Measurements from ENCODE around the gene DNAH14.
"Not testable (repeated sequence)": the region's sequence is repeated elsewhere in the genome, so short reads cannot be mapped to it uniquely, and the experiment has no call there.

Gene DNAH14

GRCh38 chr1:224929335-224930237 is at the start of gene DNAH14:
TSS of gene DNAH14 (plus strand) at chr1:224929675. CDS start at chr1:224952703, 23,028 bp downstream.
- DNase-seq, result peak; percentile 15

GRCh38 chr1:224880593-224881307 is 48.7 kb upstream of the DNAH14 start:
- no peak for DNase-seq

GRCh38 chr1:224881308-224881692 is 48.2 kb upstream of the DNAH14 start:
- DNase-seq, result not testable (repeated sequence)

- no peak for DNase-seq
Observed at GRCh38 chr1:224881762-224882211, 47.7 kb upstream of the DNAH14 start.

GRCh38 chr1:224882264-224882663 is 47.2 kb upstream of the DNAH14 start:
- no peak for DNase-seq

GRCh38 chr1:224883091-224883490 is 46.4 kb upstream of the DNAH14 start:
- no peak for DNase-seq

- peak; percentile 7 for DNase-seq
Observed at GRCh38 chr1:224884361-224884801, 45.1 kb upstream of the DNAH14 start.

GRCh38 chr1:224885376-224885775 is 44.1 kb upstream of the DNAH14 start:
- DNase-seq, result not testable (repeated sequence)

- no peak for DNase-seq
Observed at GRCh38 chr1:224894915-224895314, 34.6 kb upstream of the DNAH14 start.

- DNase-seq, result no peak
Observed at GRCh38 chr1:224896130-224896781, 33.2 kb upstream of the DNAH14 start.

- no peak for DNase-seq
Observed at GRCh38 chr1:224897529-224898327, 31.7 kb upstream of the DNAH14 start.

- no peak for DNase-seq
Observed at GRCh38 chr1:224898937-224899336, 30.5 kb upstream of the DNAH14 start.

- DNase-seq, result no peak
Observed at GRCh38 chr1:224900062-224900630, 29.3 kb upstream of the DNAH14 start.

- no peak for DNase-seq
Observed at GRCh38 chr1:224901087-224901810, 28.2 kb upstream of the DNAH14 start.

- no peak for DNase-seq
Observed at GRCh38 chr1:224903955-224904354, 25.5 kb upstream of the DNAH14 start.

- DNase-seq, result no peak
Observed at GRCh38 chr1:224906340-224906739, 23.1 kb upstream of the DNAH14 start.

GRCh38 chr1:224911217-224911616 is 18.3 kb upstream of the DNAH14 start:
- DNase-seq, result no peak

GRCh38 chr1:224914292-224914900 is 15.1 kb upstream of the DNAH14 start:
- no peak for DNase-seq

GRCh38 chr1:224919508-224919907 is 10.0 kb upstream of the DNAH14 start:
- DNase-seq, result no peak

- DNase-seq, result no peak
Observed at GRCh38 chr1:224920930-224921329, 8.5 kb upstream of the DNAH14 start.

- no peak for DNase-seq
Observed at GRCh38 chr1:224921354-224921753, 8.1 kb upstream of the DNAH14 start.
